Stomach smooth muscle (tissue), 2 donors: ENCODE results near the gene SRRM5.
"Not testable (repeated sequence)": the region's sequence is repeated elsewhere in the genome, so short reads cannot be mapped to it uniquely, and the experiment has no call there.

ENCODE experiments used
- H3K27ac ChIP-seq: one replicate; pipeline ENCODE4 v1.7.0; 2013; ENCODE audit warnings: mild to moderate bottlenecking, low read length, inconsistent platforms
- H3K27me3 ChIP-seq, 2 donors: one replicate each; pipeline ENCODE4 v1.7.0; 2013; ENCODE audit warnings: low read length in 2 of 2; ENCODE audit not compliant: insufficient read depth in 2 of 2, control insufficient read depth in 1 of 2
- H3K36me3 ChIP-seq, 2 donors: one replicate each; pipeline ENCODE4 v1.7.0; 2013; ENCODE audit warnings: low read length in 2 of 2; ENCODE audit not compliant: control insufficient read depth in 2 of 2, insufficient read depth in 2 of 2
- H3K4me1 ChIP-seq: one replicate; pipeline ENCODE4 v1.7.0; 2013; ENCODE audit warnings: low read length; ENCODE audit not compliant: control insufficient read depth, insufficient read depth
- H3K4me3 ChIP-seq, 2 donors: one replicate each; pipeline ENCODE4 v1.7.0; 2013; ENCODE audit warnings: low read length in 2 of 2
- H3K9ac ChIP-seq, 2 donors: one replicate each; pipeline ENCODE4 v1.7.0; 2013; ENCODE audit warnings: low read length in 2 of 2, mild to moderate bottlenecking in 1 of 2
- H3K9me3 ChIP-seq, 2 donors: one replicate each; pipeline ENCODE4 v1.7.0; 2013; ENCODE audit warnings: low read length in 2 of 2; ENCODE audit not compliant: control insufficient read depth in 2 of 2
- donor health status: healthy.
- donor health status: Pancreatic carcinoma.

The SRRM5 gene

GRCh38 chr19:43638995-43639518 lies 27.2 kb downstream of the SRRM5 start:
- H3K36me3 ChIP-seq, result no peaks in the 10 kb centered on the region
- no peaks in the 10 kb centered on the region for H3K27me3 ChIP-seq
- H3K4me3 ChIP-seq, result peak overlapping the region; percentile 54 to 72
- peaks cover 21% of the 10 kb centered on the region for H3K4me1 ChIP-seq
- peak overlapping the region; percentile 64 to 80 for H3K9ac ChIP-seq
- no peaks in the 10 kb centered on the region for H3K9me3 ChIP-seq
- H3K27ac ChIP-seq, result no peak overlapping the region

GRCh38 chr19:43639519-43640423 lies 27.9 kb downstream of the SRRM5 start, which contains the start of gene CADM4:
TSS of gene CADM4 (minus strand) at chr19:43639850. CDS start at chr19:43639790, 60 bp downstream.
- H3K36me3 ChIP-seq, result no peaks in the 10 kb centered on the region
- H3K9ac ChIP-seq, result peak within 1 kb of the TSS; percentile 64 to 80
- H3K9me3 ChIP-seq, result no peaks in the 10 kb centered on the region
- H3K27me3 ChIP-seq, result no peaks in the 10 kb centered on the region
- peak within 1 kb of the TSS; percentile 59 to 75 for H3K4me3 ChIP-seq
- H3K27ac ChIP-seq, result no peak within 1 kb of the TSS
- H3K4me1 ChIP-seq, result peaks cover 20% of the 10 kb centered on the region

GRCh38 chr19:43640424-43640757 lies 28.5 kb downstream of the SRRM5 start:
- Histone ChIP-seq H3K9me3 (no peaks in the 10 kb centered on the region), H3K4me1 (peaks cover 17% of the 10 kb centered on the region), H3K9ac (peak overlapping the region; percentile 38 to 66), H3K27ac (no peak overlapping the region), H3K27me3 (no peaks in the 10 kb centered on the region), H3K36me3 (no peaks in the 10 kb centered on the region), H3K4me3 (peak overlapping the region; percentile 59 to 75)

GRCh38 chr19:43641333-43641732 lies 29.4 kb downstream of the SRRM5 start:
- Histone ChIP-seq H3K36me3 (no peaks in the 10 kb centered on the region), H3K9me3 (no peaks in the 10 kb centered on the region), H3K4me1 (peaks cover 17% of the 10 kb centered on the region), H3K27me3 (no peaks in the 10 kb centered on the region), H3K9ac (no peak overlapping the region), H3K4me3 (no peak overlapping the region), H3K27ac (no peak overlapping the region)

- Histone ChIP-seq H3K9me3 (no peaks in the 10 kb centered on the region), H3K27ac (no peak overlapping the region), H3K4me1 (peaks cover 17% of the 10 kb centered on the region), H3K9ac (no peak overlapping the region), H3K4me3 (no peak overlapping the region), H3K27me3 (no peaks in the 10 kb centered on the region), H3K36me3 (peaks cover 0 to 2% of the 10 kb centered on the region in 2 donors)
Observed at GRCh38 chr19:43642531-43642930, 30.6 kb downstream of the SRRM5 start.

GRCh38 chr19:43643326-43643725 lies 31.4 kb downstream of the SRRM5 start:
- H3K4me3 ChIP-seq, result no peak overlapping the region
- H3K9me3 ChIP-seq, result no peaks in the 10 kb centered on the region
- H3K4me1 ChIP-seq, result peaks cover 17% of the 10 kb centered on the region
- no peaks in the 10 kb centered on the region for H3K27me3 ChIP-seq
- peaks cover 0 to 2% of the 10 kb centered on the region in 2 donors for H3K36me3 ChIP-seq
- H3K9ac ChIP-seq, result no peak overlapping the region
- H3K27ac ChIP-seq, result no peak overlapping the region

GRCh38 chr19:43644181-43644580 lies 32.3 kb downstream of the SRRM5 start:
- no peak overlapping the region for H3K9ac ChIP-seq
- no peak overlapping the region for H3K27ac ChIP-seq
- H3K4me1 ChIP-seq, result peaks cover 12% of the 10 kb centered on the region
- H3K4me3 ChIP-seq, result no peak overlapping the region
- H3K9me3 ChIP-seq, result no peaks in the 10 kb centered on the region
- H3K27me3 ChIP-seq, result no peaks in the 10 kb centered on the region
- H3K36me3 ChIP-seq, result peaks cover 0 to 5% of the 10 kb centered on the region in 2 donors

GRCh38 chr19:43648633-43649032 lies 36.7 kb downstream of the SRRM5 start:
- no peaks in the 10 kb centered on the region for H3K9me3 ChIP-seq
- H3K4me1 ChIP-seq, result peaks cover 6% of the 10 kb centered on the region
- H3K27me3 ChIP-seq, result no peaks in the 10 kb centered on the region
- no peak overlapping the region for H3K4me3 ChIP-seq
- no peak overlapping the region for H3K9ac ChIP-seq
- H3K27ac ChIP-seq, result no peak overlapping the region
- H3K36me3 ChIP-seq, result peaks cover 0 to 5% of the 10 kb centered on the region in 2 donors

GRCh38 chr19:43649514-43649913 lies 37.6 kb downstream of the SRRM5 start:
- Histone ChIP-seq H3K36me3 (peaks cover 0 to 5% of the 10 kb centered on the region in 2 donors), H3K4me1 (peaks cover 6% of the 10 kb centered on the region), H3K4me3 (no peak overlapping the region), H3K9me3 (no peaks in the 10 kb centered on the region), H3K27ac (no peak overlapping the region), H3K27me3 (no peaks in the 10 kb centered on the region), H3K9ac (no peak overlapping the region)

- not testable (repeated sequence) for H3K4me1 ChIP-seq, H3K27ac ChIP-seq, H3K4me3 ChIP-seq, H3K36me3 ChIP-seq, H3K27me3 ChIP-seq, H3K9me3 ChIP-seq, H3K9ac ChIP-seq
Observed at GRCh38 chr19:43650276-43650675, 38.4 kb downstream of the SRRM5 start.
